ENCODE results near the gene RBM18.

The RBM18 gene

DNA sequence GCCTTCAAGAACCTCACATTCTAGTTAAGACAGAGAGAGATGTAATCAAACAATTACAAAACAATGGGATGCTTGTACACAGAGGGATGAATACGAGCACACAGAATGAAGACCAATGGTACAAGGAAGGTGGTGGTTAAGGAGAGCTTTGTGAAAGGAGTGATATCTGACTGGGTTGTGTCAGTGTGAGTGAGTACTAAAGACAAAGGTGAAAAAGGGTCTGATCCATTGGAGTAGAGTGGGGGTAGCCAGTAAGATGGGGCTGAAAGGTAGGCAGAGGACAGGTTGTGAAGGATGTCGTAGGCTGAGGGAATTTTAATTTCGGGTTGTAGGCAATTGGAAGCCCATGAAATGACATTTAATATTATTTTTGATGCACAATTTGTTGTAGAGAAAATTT is 9.9 kb downstream of the RBM18 start:
- H3K27me3 ChIP-seq (ENCODE audit: control insufficient read depth in 1 of 2, insufficient read depth in 2 of 2, low read length in 2 of 2) = no peaks in the 10 kb centered on the region
- no peaks in the 10 kb centered on the region for H3K9me3 ChIP-seq (ENCODE audit: low read length)
- no peaks in the 10 kb centered on the region for H3K4me1 ChIP-seq (ENCODE audit: insufficient read depth, low read length)
- H3K9ac ChIP-seq (ENCODE audit: low read length) = no peak overlapping the region
- H3K36me3 ChIP-seq (ENCODE audit: insufficient read depth, low read length) = peaks cover 27% of the 10 kb centered on the region
- no peak overlapping the region for H3K4me3 ChIP-seq (ENCODE audit: low read depth in 1 of 2, low read length in 2 of 2)
- no peak overlapping the region for H3K27ac ChIP-seq (ENCODE audit: low read depth, low read length)

DNA sequence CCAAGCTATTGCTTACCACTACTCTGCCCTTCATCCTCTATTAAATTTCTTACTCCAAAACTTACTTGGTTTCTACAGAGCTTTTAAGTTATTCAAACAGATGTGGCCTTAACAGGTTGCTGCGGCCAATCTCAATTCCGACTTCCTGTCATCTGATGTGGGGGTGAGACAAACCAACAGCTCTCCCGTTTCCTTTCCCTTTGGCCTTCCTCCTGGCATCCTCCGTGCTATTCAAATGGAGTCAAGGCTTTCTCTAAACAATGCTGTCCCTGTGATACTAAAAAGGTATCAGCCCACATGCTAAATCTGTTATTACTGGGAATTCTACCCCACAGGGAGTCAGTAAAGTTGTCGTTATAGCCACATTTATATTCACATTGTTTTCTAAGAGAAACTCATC is 11.8 kb downstream of the RBM18 start:
- H3K36me3 ChIP-seq (ENCODE audit: insufficient read depth, low read length) = peaks cover 25% of the 10 kb centered on the region
- H3K4me1 ChIP-seq (ENCODE audit: insufficient read depth, low read length) = no peaks in the 10 kb centered on the region
- H3K27me3 ChIP-seq (ENCODE audit: control insufficient read depth in 1 of 2, insufficient read depth in 2 of 2, low read length in 2 of 2) = no peaks in the 10 kb centered on the region
- no peak overlapping the region for H3K4me3 ChIP-seq (ENCODE audit: low read depth in 1 of 2, low read length in 2 of 2)
- H3K9me3 ChIP-seq (ENCODE audit: low read length) = no peaks in the 10 kb centered on the region
- H3K27ac ChIP-seq (ENCODE audit: low read depth, low read length) = no peak overlapping the region
- no peak overlapping the region for H3K9ac ChIP-seq (ENCODE audit: low read length)

DNA sequence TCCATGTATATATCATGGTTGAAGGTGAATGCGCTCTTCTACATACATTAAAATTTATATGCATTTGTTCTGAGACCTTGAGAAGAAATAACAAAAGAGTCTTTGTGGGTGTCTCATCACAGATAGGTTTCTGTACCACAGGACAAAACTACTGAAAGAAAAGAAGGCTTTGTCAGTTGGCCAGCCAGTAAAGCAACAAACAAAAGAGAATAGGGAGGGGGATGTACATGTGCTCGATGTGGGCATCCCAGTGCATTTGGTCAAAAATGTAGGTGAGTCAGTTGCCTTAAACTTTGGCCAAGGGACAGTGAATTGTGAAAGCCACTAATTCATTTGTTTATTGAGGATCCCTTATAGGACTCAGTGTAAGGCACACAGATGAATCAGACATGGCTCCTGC is 13.3 kb downstream of the RBM18 start:
- H3K36me3 ChIP-seq (ENCODE audit: insufficient read depth, low read length) = peaks cover 37% of the 10 kb centered on the region
- no peaks in the 10 kb centered on the region for H3K9me3 ChIP-seq (ENCODE audit: low read length)
- H3K4me1 ChIP-seq (ENCODE audit: insufficient read depth, low read length) = no peaks in the 10 kb centered on the region
- no peak overlapping the region for H3K9ac ChIP-seq (ENCODE audit: low read length)
- no peaks in the 10 kb centered on the region for H3K27me3 ChIP-seq (ENCODE audit: control insufficient read depth in 1 of 2, insufficient read depth in 2 of 2, low read length in 2 of 2)
- no peak overlapping the region for H3K4me3 ChIP-seq (ENCODE audit: low read depth in 1 of 2, low read length in 2 of 2)
- H3K27ac ChIP-seq (ENCODE audit: low read depth, low read length) = no peak overlapping the region

DNA sequence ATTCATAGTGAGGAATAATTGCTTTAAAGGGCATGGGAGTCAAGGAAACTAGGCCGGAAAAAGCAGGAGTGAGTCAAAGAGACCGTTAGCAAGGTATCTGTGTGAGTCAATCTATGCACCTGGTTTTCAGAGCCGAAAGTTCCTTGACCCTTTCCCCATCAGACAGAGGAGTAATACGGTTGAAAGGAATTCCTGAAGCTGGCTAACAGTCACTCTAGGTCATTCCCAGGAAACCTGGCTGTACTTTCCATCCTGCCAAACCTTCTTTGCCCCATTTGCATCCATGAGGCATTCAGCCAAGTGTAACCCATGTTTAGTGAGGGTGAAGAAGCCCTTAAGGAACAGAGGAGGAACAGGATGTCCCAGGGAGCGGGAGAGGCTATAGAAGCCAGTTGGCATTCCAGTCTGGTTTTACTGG is 16.2 kb downstream of the RBM18 start:
- no peaks in the 10 kb centered on the region for H3K4me1 ChIP-seq (ENCODE audit: insufficient read depth, low read length)
- H3K9me3 ChIP-seq (ENCODE audit: low read length) = no peaks in the 10 kb centered on the region
- H3K27ac ChIP-seq (ENCODE audit: low read depth, low read length) = no peak overlapping the region
- H3K4me3 ChIP-seq (ENCODE audit: low read depth in 1 of 2, low read length in 2 of 2) = no peak overlapping the region
- no peak overlapping the region for H3K9ac ChIP-seq (ENCODE audit: low read length)
- H3K36me3 ChIP-seq (ENCODE audit: insufficient read depth, low read length) = peaks cover 48% of the 10 kb centered on the region
- H3K27me3 ChIP-seq (ENCODE audit: control insufficient read depth in 1 of 2, insufficient read depth in 2 of 2, low read length in 2 of 2) = no peaks in the 10 kb centered on the region

DNA sequence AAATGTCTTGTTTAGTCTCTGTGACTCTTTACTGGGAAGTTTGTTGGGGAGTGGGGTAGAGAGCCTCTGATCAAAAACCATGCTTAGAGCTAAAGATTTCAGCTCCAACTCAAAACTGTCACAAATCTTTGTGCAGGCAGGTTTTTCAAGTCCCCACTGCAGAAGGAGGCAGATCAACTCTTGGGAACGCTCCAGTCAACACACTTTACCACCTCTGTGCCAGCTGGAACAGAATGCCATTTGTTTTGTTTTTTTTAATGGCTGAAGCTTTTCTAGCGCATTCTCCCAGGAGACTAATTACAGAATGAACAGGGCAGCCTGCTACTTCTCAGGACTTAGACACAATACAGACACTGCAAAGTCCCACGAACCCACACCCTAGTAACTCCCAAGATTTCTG is 18.0 kb downstream of the RBM18 start:
- Histone ChIP-seq H3K9ac (ENCODE audit: low read length) (no peak overlapping the region), H3K27me3 (ENCODE audit: control insufficient read depth in 1 of 2, insufficient read depth in 2 of 2, low read length in 2 of 2) (no peaks in the 10 kb centered on the region), H3K9me3 (ENCODE audit: low read length) (no peaks in the 10 kb centered on the region), H3K4me1 (ENCODE audit: insufficient read depth, low read length) (no peaks in the 10 kb centered on the region), H3K4me3 (ENCODE audit: low read depth in 1 of 2, low read length in 2 of 2) (no peak overlapping the region), H3K36me3 (ENCODE audit: insufficient read depth, low read length) (peaks cover 59% of the 10 kb centered on the region), H3K27ac (ENCODE audit: low read depth, low read length) (no peak overlapping the region)

DNA sequence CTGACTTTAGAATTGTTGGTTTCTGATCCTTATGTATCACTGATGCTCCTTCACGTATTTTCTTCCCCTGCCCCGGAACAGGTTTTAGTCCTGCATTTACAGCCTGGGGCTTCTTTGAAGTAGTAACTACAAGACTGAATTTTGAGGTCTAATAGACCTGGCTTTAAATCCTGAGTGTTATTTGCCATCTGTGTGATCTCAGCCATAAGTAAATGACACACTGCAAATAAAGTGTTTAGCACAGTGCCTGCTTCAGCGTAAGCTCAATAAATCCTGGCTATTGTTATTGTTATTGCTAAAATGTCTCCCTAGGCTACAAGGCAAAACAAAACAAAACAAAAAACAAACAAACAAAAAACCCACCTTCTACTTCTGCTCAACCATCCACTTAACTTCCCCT is 20.3 kb downstream of the RBM18 start:
- H3K4me1 ChIP-seq (ENCODE audit: insufficient read depth, low read length) = peaks cover 4% of the 10 kb centered on the region
- H3K27me3 ChIP-seq (ENCODE audit: control insufficient read depth in 1 of 2, insufficient read depth in 2 of 2, low read length in 2 of 2) = no peaks in the 10 kb centered on the region
- H3K9me3 ChIP-seq (ENCODE audit: low read length) = no peaks in the 10 kb centered on the region
- H3K27ac ChIP-seq (ENCODE audit: low read depth, low read length) = no peak overlapping the region
- H3K4me3 ChIP-seq (ENCODE audit: low read depth in 1 of 2, low read length in 2 of 2) = no peak overlapping the region
- no peak overlapping the region for H3K9ac ChIP-seq (ENCODE audit: low read length)
- H3K36me3 ChIP-seq (ENCODE audit: insufficient read depth, low read length) = peaks cover 66% of the 10 kb centered on the region

DNA sequence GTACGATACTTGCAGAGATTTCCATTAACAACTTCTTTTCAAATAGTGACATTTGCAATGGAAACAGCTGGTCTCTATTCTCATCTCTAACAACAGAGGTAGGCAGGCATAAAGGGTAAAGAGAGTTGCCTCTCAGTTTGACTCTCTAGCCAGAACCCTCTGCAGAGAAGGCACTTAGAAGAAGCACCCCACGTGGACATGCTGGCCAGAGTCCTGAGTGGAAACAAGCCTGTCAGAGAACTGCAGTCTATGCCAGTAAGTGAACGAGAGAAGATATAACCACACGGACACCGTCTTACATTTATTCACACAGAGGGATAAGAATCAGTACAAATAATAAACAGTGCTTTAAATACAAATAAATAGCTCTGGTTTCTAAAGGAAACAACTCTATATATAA is 24.9 kb downstream of the RBM18 start:
- no peaks in the 10 kb centered on the region for H3K27me3 ChIP-seq (ENCODE audit: control insufficient read depth in 1 of 2, insufficient read depth in 2 of 2, low read length in 2 of 2)
- H3K4me3 ChIP-seq (ENCODE audit: low read depth in 1 of 2, low read length in 2 of 2) = no peak overlapping the region
- H3K9ac ChIP-seq (ENCODE audit: low read length) = no peak overlapping the region
- H3K4me1 ChIP-seq (ENCODE audit: insufficient read depth, low read length) = peaks cover 4% of the 10 kb centered on the region
- peaks cover 40% of the 10 kb centered on the region for H3K36me3 ChIP-seq (ENCODE audit: insufficient read depth, low read length)
- no peaks in the 10 kb centered on the region for H3K9me3 ChIP-seq (ENCODE audit: low read length)
- H3K27ac ChIP-seq (ENCODE audit: low read depth, low read length) = no peak overlapping the region

DNA sequence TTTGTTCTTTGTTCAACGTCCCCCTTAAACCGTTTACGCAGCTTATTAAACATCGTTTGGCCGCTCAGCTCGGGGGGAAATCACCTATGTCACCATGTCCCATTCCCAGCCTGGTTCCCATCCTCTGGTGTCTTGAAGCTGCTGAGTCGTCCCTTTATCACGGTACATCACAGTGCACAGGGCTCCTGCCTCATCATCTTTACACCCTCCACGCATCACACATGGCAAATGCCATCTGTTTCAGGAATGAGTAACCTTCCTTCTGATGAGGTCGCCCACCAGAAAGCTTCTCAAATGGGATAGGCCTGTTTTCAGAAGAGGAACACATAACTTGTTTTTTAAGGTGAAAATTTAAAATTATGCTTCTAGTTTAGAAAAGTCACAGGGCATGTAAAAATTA is 28.0 kb downstream of the RBM18 start:
- Histone ChIP-seq H3K9ac (ENCODE audit: low read length) (no peak overlapping the region), H3K4me1 (ENCODE audit: insufficient read depth, low read length) (peaks cover 4% of the 10 kb centered on the region), H3K27me3 (ENCODE audit: control insufficient read depth in 1 of 2, insufficient read depth in 2 of 2, low read length in 2 of 2) (no peaks in the 10 kb centered on the region), H3K36me3 (ENCODE audit: insufficient read depth, low read length) (peaks cover 17% of the 10 kb centered on the region), H3K27ac (ENCODE audit: low read depth, low read length) (no peak overlapping the region), H3K4me3 (ENCODE audit: low read depth in 1 of 2, low read length in 2 of 2) (no peak overlapping the region), H3K9me3 (ENCODE audit: low read length) (no peaks in the 10 kb centered on the region)

DNA sequence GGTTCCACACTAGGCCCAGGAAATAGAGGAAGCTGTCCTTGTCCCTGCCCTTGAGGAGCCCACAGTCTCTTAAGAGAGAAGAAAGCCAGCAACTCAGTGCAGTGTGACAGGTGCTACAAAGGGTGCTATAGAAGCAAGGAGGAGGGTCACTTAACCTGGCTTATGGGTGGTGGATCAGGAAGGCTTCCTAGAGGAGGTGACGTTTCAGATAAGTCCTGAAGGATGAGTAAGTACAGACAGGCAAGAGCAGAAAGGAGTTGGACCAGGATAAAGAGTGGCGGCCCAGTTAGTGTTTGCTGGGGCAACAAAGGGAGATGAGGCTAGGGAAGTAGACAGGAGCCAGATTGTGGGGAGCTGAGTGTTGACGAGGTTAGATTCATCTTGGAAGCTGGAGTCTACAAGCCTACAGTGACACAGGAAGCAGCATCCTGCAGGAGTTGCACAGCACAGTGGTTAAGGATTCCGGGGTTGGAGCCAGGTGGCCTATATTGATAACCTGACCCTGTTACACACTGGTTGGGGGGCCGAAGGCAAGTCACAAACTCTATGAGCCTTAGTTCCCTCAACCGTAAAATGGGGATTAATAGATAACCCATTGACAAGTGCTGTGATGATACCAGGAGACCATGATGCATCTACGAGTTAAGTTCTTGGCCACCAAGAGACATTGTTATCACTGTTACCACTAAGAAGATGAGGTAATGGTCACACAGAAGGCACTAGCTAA is 30.5 kb downstream of the RBM18 start:
- H3K27me3 ChIP-seq (ENCODE audit: control insufficient read depth in 1 of 2, insufficient read depth in 2 of 2, low read length in 2 of 2) = peaks cover 13% of the 10 kb centered on the region in 2 donors
- no peak overlapping the region for H3K4me3 ChIP-seq (ENCODE audit: low read depth in 1 of 2, low read length in 2 of 2)
- H3K27ac ChIP-seq (ENCODE audit: low read depth, low read length) = no peak overlapping the region
- H3K4me1 ChIP-seq (ENCODE audit: insufficient read depth, low read length) = no peaks in the 10 kb centered on the region
- H3K9ac ChIP-seq (ENCODE audit: low read length) = no peak overlapping the region
- no peaks in the 10 kb centered on the region for H3K9me3 ChIP-seq (ENCODE audit: low read length)
- H3K36me3 ChIP-seq (ENCODE audit: insufficient read depth, low read length) = no peaks in the 10 kb centered on the region

DNA sequence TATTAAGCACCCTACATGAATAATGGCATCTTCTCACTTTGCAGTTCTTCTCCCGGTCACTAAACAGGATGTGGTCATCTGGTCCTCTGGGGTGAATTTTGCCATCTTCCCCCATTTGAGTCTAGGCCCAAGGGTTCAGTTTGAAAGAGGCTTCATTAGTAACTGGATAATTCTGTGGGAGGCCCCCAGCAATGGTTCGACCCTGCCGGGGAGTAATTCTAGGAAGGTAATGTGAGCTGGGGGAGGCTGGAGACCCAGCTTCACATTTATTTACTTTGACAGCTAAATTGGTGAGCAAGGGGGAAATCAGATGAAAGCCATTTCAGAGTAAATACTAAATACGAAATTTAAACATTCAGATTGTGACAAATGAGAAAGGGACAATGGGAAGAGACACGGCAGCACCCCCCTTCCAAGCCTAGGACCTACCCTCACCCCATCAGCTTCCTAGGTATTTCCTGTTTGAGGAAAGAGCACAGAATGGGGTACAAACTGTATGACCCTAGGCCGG is 31.8 kb downstream of the RBM18 start:
- H3K9ac ChIP-seq (ENCODE audit: low read length) = no peak overlapping the region
- H3K9me3 ChIP-seq (ENCODE audit: low read length) = no peaks in the 10 kb centered on the region
- H3K4me3 ChIP-seq (ENCODE audit: low read depth in 1 of 2, low read length in 2 of 2) = no peak overlapping the region
- H3K36me3 ChIP-seq (ENCODE audit: insufficient read depth, low read length) = no peaks in the 10 kb centered on the region
- H3K27ac ChIP-seq (ENCODE audit: low read depth, low read length) = no peak overlapping the region
- no peaks in the 10 kb centered on the region for H3K4me1 ChIP-seq (ENCODE audit: insufficient read depth, low read length)
- peaks cover 16 to 24% of the 10 kb centered on the region in 2 donors for H3K27me3 ChIP-seq (ENCODE audit: control insufficient read depth in 1 of 2, insufficient read depth in 2 of 2, low read length in 2 of 2)

DNA sequence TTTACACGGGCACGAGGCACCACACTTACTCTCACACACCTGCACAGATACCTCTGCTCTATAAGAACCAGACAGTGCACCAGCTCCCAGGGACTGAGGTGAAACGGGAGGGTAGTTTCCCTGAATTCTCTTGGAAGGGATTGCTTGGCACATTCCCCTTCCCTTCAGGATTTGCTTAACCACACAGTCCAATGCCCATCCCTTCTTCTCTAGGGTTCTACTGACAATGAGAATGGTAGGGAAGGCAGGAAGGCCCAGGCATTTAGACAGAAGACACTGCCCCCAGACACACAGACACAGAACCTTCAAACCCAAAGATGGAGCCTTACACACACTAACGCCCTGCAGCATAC is 35.2 kb downstream of the RBM18 start:
- Histone ChIP-seq H3K4me1 (ENCODE audit: insufficient read depth, low read length) (peaks cover 8% of the 10 kb centered on the region), H3K27ac (ENCODE audit: low read depth, low read length) (no peak overlapping the region), H3K36me3 (ENCODE audit: insufficient read depth, low read length) (no peaks in the 10 kb centered on the region), H3K4me3 (ENCODE audit: low read depth in 1 of 2, low read length in 2 of 2) (no peak overlapping the region), H3K27me3 (ENCODE audit: control insufficient read depth in 1 of 2, insufficient read depth in 2 of 2, low read length in 2 of 2) (peaks cover 45 to 55% of the 10 kb centered on the region in 2 donors), H3K9me3 (ENCODE audit: low read length) (no peaks in the 10 kb centered on the region), H3K9ac (ENCODE audit: low read length) (no peak overlapping the region)
